HepG2 (cell line): ENCODE results near the gene CCR9. TPM values are rescaled to one million over a fixed set of nuclear protein-coding genes. Genes with fewer than 3 reads are reported as not detected.

Experiments
- ATAC-seq: fragments of 200-7000 bp; cut with Tn5 transposase; 3 replicates; pipeline ENCODE4 v1.9.1; 2020; ENCODE audit warnings: mild to moderate bottlenecking, moderate library complexity
- BruUV-seq: library from RNA; stranded (reverse); fragments of 400-500 nt; replicated peaks from 2 replicates; lab custom pipeline; 2021; lab: Mats Ljungman, UMichigan
- CTCF ChIA-PET: fragments of 300-600 bp; formaldehyde crosslinking; extraction: SDS; loops from one replicate; lab custom pipeline; 2021; ENCODE audit warnings: low total read pairs, inconsistent platforms, low intra/inter-chr PET ratio; lab: Yijun Ruan, JAX
- POLR2A ChIA-PET: fragments of 350-600 bp; sonication (Branson Sonifier 250); formaldehyde crosslinking; loops from one replicate; lab custom pipeline; 2020; ENCODE audit warnings: antibody characterized with exemption, inconsistent platforms; lab: Yijun Ruan, JAX
- DNase-seq: peaks from one replicate; pipeline ENCODE4 v3.0.0-alpha.2; 2015; ENCODE audit warnings: low spot score
- FAIRE-seq: peaks from 3 replicates; lab custom pipeline; 2011; peaks lifted over from hg19 to GRCh38; lab: Jason Lieb, UNC
- H2AFZ ChIP-seq: one replicate; pipeline ENCODE4 v1.6.1; 2011; ENCODE audit warnings: low read length, inconsistent platforms
- H3K27ac ChIP-seq: fragments of 300-600 bp; 3 replicates; pipeline ENCODE4 v1.8.0; 2011; ENCODE audit warnings: mixed run types, mild to moderate bottlenecking, mixed read lengths, low read length, inconsistent platforms; ENCODE audit not compliant: insufficient read depth; ENCODE audit errors: extremely low read length
- H3K27me3 ChIP-seq, 2 experiments: fragments of 200-600 bp in 1 of 2; 2 replicates in 1 of 2; 3 replicates in 1 of 2; pipeline versions ENCODE4 v1.6.0 to v1.8.0; 2011; ENCODE audit warnings: low read length in 2 of 2, mild to moderate bottlenecking in 2 of 2, moderate library complexity in 2 of 2, inconsistent platforms in 1 of 2; ENCODE audit not compliant: insufficient read depth in 2 of 2, control insufficient read depth in 1 of 2
- H3K36me3 ChIP-seq, 2 experiments: fragments of 200-600 bp in 1 of 2; replicated peaks in 1 of 2; 2 replicates in 1 of 2; 3 replicates in 1 of 2; pipeline versions ENCODE4 v1.5.1 to v1.8.0; 2011; ENCODE audit warnings: low read length in 2 of 2, inconsistent platforms in 1 of 2; ENCODE audit not compliant: insufficient read depth in 2 of 2, control insufficient read depth in 1 of 2
- H3K4me1 ChIP-seq: 2 replicates; pipeline ENCODE4 v1.5.1; 2012; ENCODE audit warnings: low read length, inconsistent platforms; ENCODE audit not compliant: insufficient read depth
- H3K4me2 ChIP-seq: 2 replicates; pipeline ENCODE4 v1.6.0; 2011; ENCODE audit warnings: low read depth, low read length, inconsistent platforms
- H3K4me3 ChIP-seq, 3 experiments: fragments of 200-600 bp in 1 of 3; sonication (generic), shearing (Covaris generic) in 1 of 3; replicated peaks in 1 of 3; 2 replicates each; pipeline ENCODE4 v1.5.1; 2011 to 2016; ENCODE audit warnings: low read length in 3 of 3, inconsistent platforms in 2 of 3, low read depth in 2 of 3, mild to moderate bottlenecking in 2 of 3, control low read depth in 1 of 3, mixed read lengths in 1 of 3; ENCODE audit not compliant: insufficient read depth in 1 of 3
- H3K79me2 ChIP-seq: one replicate; pipeline ENCODE4 v1.6.1; 2011; ENCODE audit warnings: low read length, inconsistent platforms; ENCODE audit not compliant: insufficient read depth
- H3K9ac ChIP-seq: 2 replicates; pipeline ENCODE4 v1.6.0; 2011; ENCODE audit warnings: mild to moderate bottlenecking, low read depth, low read length, inconsistent platforms; ENCODE audit not compliant: insufficient read depth
- H3K9me3 ChIP-seq: 2 replicates; pipeline ENCODE4 v1.5.1; 2012; ENCODE audit warnings: mild to moderate bottlenecking, low read length
- H4K20me1 ChIP-seq: 2 replicates; pipeline ENCODE4 v1.6.0; 2011; ENCODE audit warnings: inconsistent platforms, mild to moderate bottlenecking, low read length, moderate library complexity; ENCODE audit not compliant: insufficient read depth
- CEBPG ChIP-seq: IDR thresholded peaks from 2 replicates; pipeline ENCODE4 v1.6.1; 2016
- MYC ChIP-seq: sonication (generic); formaldehyde crosslinking; IDR thresholded peaks from 2 replicates; pipeline ENCODE4 v1.9.0; 2021; ENCODE audit warnings: missing genetic modification reagents, borderline replicate concordance
- REPIN1 ChIP-seq: sonication (generic); formaldehyde crosslinking; IDR thresholded peaks from 2 replicates; pipeline ENCODE4 v1.8.0; 2022; ENCODE audit warnings: missing genetic modification reagents, low read depth, mild to moderate bottlenecking, borderline replicate concordance
- RFXAP ChIP-seq: sonication (generic); formaldehyde crosslinking; IDR thresholded peaks from 2 replicates; pipeline ENCODE4 v1.4.0; 2020; ENCODE audit warnings: missing genetic modification reagents, borderline replicate concordance
- THRA ChIP-seq: sonication (generic); formaldehyde crosslinking; IDR thresholded peaks from 2 replicates; pipeline ENCODE4 v1.4.0; 2020; ENCODE audit warnings: missing genetic modification reagents, borderline replicate concordance
- ZMYM2 ChIP-seq: sonication (generic); formaldehyde crosslinking; IDR thresholded peaks from 2 replicates; pipeline ENCODE4 v1.8.0; 2022; ENCODE audit warnings: mild to moderate bottlenecking, missing genetic modification reagents
- ZNF780A ChIP-seq: sonication (generic); formaldehyde crosslinking; IDR thresholded peaks from 2 replicates; pipeline ENCODE4 v1.8.0; 2022; ENCODE audit warnings: mild to moderate bottlenecking, missing genetic modification reagents, moderate library complexity
- WGBS: methylation state at CpG from one replicate; pipeline ENCODE4 v1.1.6; 2017; ENCODE audit warnings: low lambda C conversion rate; 5-methylcytosine and 5-hydroxymethylcytosine counted together
- in situ Hi-C: cut with HindIII; loops from 2 replicates; pipeline ENCODE4 v1.10.0; 2017; ENCODE audit warnings: low pct_unique_long_range_greater_than_20kb; ENCODE audit not compliant: extremely low pct_ligation_motif_present
- intact Hi-C: fragments of 100-400 bp; cut with micrococcal nuclease; formaldehyde crosslinking; loops from one replicate; pipeline ENCODE4 v1.10.0; 2022; ENCODE audit not compliant: unreplicated experiment
- polyA plus RNA-seq, 8 experiments: library from polyadenylated mRNA; depleted of rRNA in 3 of 8; stranded (reverse) in 7 of 8; unstranded in 1 of 8; fragments of >200 nt; fragmentation: Illumina TruSeq in 4 of 8; extraction: Trizol in 4 of 8; gene quantifications; 2 replicates each; pipeline versions ENCODE4 v1.2.1 to v1.2.3, GENCODE V29; 2011 to 2016; ENCODE audit warnings: low read depth in 4 of 8, missing spikeins in 1 of 8, mixed read lengths in 1 of 8; ENCODE audit not compliant: insufficient read depth in 1 of 8
- total RNA-seq, 5 experiments: library from RNA; depleted of rRNA; stranded (reverse); fragments of >200 nt; fragmentation: Illumina TruSeq; extraction: Trizol; gene quantifications; 2 replicates each; pipeline ENCODE4 v1.2.3, GENCODE V29; 2016; ENCODE audit warnings: low read depth in 1 of 5
- TF ChIP-seq, protein P1 (sequence below): sonication (generic); formaldehyde crosslinking; IDR thresholded peaks from one replicate; pipeline ENCODE4 v1.5.1; 2020; ENCODE audit warnings: mild to moderate bottlenecking, missing genetic modification reagents; ENCODE audit errors: not compliant biosample characterization
- TF ChIP-seq, protein P2 (sequence below): sonication (generic); formaldehyde crosslinking; IDR thresholded peaks from 2 replicates; pipeline ENCODE4 v1.5.0; 2020; ENCODE audit warnings: mild to moderate bottlenecking, missing genetic modification reagents
- TF ChIP-seq, protein P3 (sequence below): sonication (generic); formaldehyde crosslinking; IDR thresholded peaks from 2 replicates; pipeline ENCODE4 v1.5.1; 2020; ENCODE audit warnings: missing genetic modification reagents, mild to moderate bottlenecking, borderline replicate concordance

CCR9 gene
- total and polyA plus RNA-seq, 2 of the 13 experiments (the other 11 are each of a cell fraction or from before 2014, with no cell fraction given): not detected

DNA sequence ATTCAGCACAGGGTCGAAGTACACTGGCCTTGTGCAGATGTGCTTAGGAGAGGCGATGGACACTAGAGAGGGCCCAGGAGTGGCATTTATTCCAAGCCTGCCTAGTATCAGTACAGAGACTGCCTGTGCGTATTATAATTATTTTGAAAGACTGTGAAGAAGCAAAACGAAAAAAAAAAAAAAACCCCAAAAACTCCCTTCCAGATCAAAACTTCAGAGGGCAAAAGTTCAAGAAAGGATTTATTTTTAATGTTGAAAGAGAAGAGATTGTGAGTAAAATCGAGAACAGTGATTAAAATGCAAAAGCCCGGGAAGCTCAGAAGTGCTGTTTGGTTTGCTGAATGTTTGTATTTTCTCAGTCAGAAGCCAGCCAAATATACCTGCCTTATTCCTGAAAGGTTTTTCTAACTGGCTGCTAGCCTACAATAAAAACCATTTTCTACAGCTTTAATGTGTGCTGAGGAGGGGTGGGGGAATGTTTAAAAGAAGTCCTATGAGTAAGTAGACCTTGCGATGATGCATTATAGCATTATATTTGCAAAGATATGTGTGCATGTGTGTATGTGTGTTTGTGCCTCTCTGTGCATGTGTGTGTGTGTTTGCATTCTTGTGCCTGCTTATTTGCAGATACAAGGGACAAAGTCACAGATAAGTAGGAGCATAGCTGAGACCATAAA lies 25.2 kb upstream of the CCR9 start:
- Histone ChIP-seq H3K9me3 (no peaks in the 10 kb centered on the region), H3K79me2 (no peaks in the 10 kb centered on the region), H3K4me2 (no peak overlapping the region), H3K4me1 (no peaks in the 10 kb centered on the region), H3K27ac (no peak overlapping the region), H3K27me3 (no peaks in the 10 kb centered on the region; a peak in 2 of 5 replicates), H4K20me1 (no peaks in the 10 kb centered on the region), H3K4me3 (no peak overlapping the region), H2AFZ (no peak overlapping the region), H3K36me3 (no peaks in the 10 kb centered on the region), H3K9ac (no peak overlapping the region)
- BruUV-seq: no TSS peak
- DNase-seq: peak; percentile 2
- no peak for FAIRE-seq
- in situ Hi-C loops: no loop called here
- ChIA-PET CTCF (no interaction called here), POLR2A (no interaction called here)
- ATAC-seq: no peak
- WGBS: 13% methylated on average over 7 of the region's 7 CpGs
- intact Hi-C loops: no loop called here
- TF ChIP-seq, protein P1, sequence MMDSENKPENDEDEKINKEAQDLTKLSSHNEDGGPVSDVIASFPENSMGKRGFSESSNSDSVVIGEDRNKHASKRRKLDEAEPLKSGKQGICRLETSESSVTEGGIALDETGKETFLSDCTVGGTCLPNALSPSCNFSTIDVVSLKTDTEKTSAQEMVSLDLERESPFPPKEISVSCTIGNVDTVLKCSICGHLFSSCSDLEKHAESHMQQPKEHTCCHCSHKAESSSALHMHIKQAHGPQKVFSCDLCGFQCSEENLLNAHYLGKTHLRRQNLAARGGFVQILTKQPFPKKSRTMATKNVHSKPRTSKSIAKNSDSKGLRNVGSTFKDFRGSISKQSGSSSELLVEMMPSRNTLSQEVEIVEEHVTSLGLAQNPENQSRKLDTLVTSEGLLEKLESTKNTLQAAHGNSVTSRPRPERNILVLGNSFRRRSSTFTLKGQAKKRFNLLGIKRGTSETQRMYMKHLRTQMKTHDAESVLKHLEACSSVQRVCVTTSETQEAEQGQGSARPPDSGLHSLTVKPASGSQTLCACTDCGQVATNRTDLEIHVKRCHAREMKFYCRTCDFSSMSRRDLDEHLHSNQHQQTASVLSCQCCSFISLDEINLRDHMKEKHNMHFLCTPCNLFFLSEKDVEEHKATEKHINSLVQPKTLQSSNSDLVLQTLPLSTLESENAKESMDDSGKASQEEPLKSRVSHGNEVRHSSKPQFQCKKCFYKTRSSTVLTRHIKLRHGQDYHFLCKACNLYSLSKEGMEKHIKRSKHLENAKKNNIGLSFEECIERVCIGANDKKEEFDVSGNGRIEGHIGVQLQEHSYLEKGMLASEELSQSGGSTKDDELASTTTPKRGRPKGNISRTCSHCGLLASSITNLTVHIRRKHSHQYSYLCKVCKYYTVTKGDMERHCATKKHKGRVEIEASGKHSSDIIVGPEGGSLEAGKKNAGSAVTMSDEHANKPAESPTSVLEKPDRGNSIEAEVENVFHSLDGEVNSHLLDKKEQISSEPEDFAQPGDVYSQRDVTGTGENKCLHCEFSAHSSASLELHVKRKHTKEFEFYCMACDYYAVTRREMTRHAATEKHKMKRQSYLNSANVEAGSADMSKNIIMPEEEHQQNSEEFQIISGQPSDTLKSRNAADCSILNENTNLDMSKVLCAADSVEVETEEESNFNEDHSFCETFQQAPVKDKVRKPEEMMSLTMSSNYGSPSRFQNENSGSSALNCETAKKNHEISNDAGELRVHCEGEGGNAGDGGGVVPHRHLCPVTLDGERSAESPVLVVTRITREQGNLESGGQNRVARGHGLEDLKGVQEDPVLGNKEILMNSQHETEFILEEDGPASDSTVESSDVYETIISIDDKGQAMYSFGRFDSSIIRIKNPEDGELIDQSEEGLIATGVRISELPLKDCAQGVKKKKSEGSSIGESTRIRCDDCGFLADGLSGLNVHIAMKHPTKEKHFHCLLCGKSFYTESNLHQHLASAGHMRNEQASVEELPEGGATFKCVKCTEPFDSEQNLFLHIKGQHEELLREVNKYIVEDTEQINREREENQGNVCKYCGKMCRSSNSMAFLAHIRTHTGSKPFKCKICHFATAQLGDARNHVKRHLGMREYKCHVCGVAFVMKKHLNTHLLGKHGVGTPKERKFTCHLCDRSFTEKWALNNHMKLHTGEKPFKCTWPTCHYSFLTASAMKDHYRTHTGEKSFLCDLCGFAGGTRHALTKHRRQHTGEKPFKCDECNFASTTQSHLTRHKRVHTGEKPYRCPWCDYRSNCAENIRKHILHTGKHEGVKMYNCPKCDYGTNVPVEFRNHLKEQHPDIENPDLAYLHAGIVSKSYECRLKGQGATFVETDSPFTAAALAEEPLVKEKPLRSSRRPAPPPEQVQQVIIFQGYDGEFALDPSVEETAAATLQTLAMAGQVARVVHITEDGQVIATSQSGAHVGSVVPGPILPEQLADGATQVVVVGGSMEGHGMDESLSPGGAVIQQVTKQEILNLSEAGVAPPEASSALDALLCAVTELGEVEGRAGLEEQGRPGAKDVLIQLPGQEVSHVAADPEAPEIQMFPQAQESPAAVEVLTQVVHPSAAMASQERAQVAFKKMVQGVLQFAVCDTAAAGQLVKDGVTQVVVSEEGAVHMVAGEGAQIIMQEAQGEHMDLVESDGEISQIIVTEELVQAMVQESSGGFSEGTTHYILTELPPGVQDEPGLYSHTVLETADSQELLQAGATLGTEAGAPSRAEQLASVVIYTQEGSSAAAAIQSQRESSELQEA (CRISPR knock-in tag): no peak
- no peak for TF ChIP-seq ZMYM2
- TF ChIP-seq CEBPG (CRISPR knock-in tag): no peak
- TF ChIP-seq, protein P2, sequence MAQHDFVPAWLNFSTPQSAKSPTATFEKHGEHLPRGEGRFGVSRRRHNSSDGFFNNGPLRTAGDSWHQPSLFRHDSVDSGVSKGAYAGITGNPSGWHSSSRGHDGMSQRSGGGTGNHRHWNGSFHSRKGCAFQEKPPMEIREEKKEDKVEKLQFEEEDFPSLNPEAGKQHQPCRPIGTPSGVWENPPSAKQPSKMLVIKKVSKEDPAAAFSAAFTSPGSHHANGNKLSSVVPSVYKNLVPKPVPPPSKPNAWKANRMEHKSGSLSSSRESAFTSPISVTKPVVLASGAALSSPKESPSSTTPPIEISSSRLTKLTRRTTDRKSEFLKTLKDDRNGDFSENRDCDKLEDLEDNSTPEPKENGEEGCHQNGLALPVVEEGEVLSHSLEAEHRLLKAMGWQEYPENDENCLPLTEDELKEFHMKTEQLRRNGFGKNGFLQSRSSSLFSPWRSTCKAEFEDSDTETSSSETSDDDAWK (CRISPR knock-in tag): no peak
- no peak for TF ChIP-seq ZNF780A (CRISPR knock-in tag)
- no peak for TF ChIP-seq REPIN1 (CRISPR knock-in tag)
- no peak for TF ChIP-seq MYC (CRISPR knock-in tag)
- TF ChIP-seq RFXAP (CRISPR knock-in tag): no peak
- TF ChIP-seq THRA: no peak
- TF ChIP-seq, protein P3, sequence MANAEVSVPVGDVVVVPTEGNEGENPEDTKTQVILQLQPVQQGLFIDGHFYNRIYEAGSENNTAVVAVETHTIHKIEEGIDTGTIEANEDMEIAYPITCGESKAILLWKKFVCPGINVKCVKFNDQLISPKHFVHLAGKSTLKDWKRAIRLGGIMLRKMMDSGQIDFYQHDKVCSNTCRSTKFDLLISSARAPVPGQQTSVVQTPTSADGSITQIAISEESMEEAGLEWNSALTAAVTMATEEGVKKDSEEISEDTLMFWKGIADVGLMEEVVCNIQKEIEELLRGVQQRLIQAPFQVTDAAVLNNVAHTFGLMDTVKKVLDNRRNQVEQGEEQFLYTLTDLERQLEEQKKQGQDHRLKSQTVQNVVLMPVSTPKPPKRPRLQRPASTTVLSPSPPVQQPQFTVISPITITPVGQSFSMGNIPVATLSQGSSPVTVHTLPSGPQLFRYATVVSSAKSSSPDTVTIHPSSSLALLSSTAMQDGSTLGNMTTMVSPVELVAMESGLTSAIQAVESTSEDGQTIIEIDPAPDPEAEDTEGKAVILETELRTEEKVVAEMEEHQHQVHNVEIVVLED (CRISPR knock-in tag): no peak
